Activated T-cell treated with anti-CD3 and anti-CD28 coated beads, Interleukin-2, amount 50 U/mL, for 48 hours (primary cell): ENCODE results near the gene NR2C2.
A peak's percentile ranks its signal among the peaks of the same experiment; 100 is the strongest.

Experiments
- DNase-seq, 2 experiments: peaks; one replicate each; pipeline ENCODE4 v3.0.0-alpha.2; 2020

The NR2C2 gene

DNA sequence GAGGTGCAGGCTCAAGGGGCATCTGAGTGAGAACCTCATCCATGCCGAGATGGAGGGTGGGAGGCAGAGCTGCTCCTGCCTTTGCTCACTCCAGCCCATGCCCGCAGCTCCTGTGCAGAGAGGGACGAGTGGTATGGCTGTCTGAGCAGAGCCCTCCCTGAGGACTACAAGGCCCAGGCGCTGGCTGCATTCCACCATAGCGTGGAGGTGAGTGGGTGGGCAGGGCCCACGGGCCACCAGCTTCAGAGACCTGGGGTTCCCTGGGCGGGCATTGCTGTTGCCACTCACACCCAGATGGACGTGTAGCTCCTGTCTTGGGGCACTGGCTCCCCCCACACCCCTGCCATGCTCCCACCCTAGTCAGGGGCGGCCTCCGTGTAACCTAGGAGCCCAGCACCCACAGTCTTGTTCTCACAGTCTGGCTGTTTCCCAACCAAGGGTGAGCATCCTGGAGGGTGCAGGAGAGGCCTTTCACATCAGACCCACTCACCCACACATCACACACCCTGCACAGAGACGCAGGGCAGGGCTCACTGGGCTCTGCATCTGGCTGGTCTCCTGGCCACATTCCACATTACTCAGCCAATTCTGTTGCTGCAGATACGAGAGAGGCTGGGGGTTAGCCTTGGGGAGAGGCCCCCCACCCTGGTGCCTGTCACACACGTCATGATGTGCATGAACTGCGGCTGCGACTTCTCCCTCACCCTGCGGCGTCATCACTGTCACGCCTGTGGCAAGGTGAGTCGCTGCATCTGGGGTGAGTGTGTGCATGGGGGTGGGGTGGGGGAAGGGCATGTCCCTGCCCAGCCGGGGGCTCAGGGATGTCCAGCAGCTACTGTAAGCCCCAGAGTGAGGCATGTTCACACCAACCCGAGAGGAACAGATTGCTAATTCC lies 25.3 kb upstream of the NR2C2 start:
- DNase-seq = no peak

DNA sequence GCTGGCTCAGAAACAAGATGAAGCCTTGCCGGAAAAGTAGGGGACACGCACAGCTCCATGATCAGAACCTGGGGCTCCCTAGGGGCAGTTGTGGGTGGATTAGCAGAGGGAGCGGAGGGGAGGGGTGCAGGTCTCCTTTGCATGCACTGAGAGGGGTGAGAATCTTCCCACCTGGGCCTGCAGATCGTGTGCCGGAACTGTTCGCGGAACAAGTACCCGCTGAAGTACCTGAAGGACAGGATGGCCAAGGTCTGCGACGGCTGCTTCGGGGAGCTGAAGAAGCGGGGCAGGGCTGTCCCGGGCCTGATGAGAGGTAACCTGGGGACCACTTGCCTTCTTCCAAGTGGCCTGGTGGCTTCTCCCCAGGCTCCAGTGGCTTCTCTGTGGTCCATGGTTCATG lies 24.5 kb upstream of the NR2C2 start:
- DNase-seq = no peak

- no peak for DNase-seq
These were observed 23.9 kb upstream of the NR2C2 start for GRCh38 chr3:14923476-14923875.

- DNase-seq = peak in 1 of 2 experiments; percentile 28
These were observed 21.4 kb upstream of the NR2C2 start for GRCh38 chr3:14925729-14926591.

- DNase-seq = no peak
These were observed 20.8 kb upstream of the NR2C2 start for GRCh38 chr3:14926592-14926991.

GRCh38 chr3:14927308-14927707 lies 20.1 kb upstream of the NR2C2 start:
- DNase-seq = no peak

- no peak for DNase-seq
These were observed 17.9 kb upstream of the NR2C2 start for GRCh38 chr3:14929310-14930074.

- DNase-seq = no peak
These were observed 13.5 kb upstream of the NR2C2 start for GRCh38 chr3:14933820-14934425.

DNA sequence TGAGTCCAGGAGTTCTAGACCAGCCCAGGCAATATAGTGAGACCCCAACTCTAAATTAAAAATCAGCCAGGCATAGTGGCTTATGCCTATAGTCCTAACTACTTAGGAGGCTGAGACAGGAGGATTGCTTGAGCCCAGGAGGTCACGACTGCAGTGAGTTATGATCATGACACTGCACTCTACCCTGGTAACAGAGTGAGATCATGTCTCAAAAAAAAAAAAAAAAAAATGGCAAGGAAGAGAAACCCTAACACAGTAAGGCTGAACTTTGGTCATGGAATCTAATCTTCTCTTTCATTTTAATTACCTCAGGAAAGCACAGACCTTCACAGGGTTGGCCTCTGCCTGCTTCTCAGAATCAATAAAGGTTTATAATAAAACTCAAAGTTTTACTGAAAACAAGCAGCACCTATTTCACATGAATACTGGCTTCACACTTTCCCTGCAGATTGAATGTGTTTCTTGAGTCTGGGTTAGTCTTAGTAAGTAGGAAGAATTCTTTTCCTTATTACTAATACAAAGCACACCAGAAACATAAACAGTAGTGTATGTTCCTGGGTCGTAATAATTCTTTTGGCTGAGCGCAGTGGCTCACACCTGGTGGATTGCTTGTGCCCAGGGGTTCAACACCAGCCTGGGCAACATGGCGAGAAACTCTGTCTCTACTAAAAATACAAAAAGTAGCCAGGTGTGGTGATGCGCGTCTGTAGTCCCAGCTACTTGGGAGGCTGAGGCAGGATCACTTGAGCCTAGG lies 11.6 kb upstream of the NR2C2 start:
- no peak for DNase-seq

DNA sequence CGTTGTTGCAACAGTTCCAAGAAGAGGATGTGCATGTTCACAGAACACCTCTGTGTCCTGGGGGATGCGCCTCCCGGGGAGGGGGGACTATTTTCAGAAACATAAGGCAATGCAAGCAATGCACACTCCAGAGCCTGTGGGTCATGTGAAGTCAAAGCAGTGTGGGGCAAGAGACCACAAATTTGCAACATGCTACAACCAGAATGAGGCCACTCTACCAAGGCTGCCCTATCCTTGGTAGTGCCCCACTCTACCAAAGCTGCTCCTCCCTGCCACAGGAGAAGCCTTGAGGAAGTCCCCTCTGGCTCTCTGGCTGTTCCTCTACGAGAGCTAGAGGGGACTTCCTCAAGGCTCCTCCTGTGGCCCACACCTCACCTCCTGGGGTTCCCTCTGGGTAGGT lies 8.4 kb upstream of the NR2C2 start:
- no peak for DNase-seq

- DNase-seq = no peak
These were observed 5.5 kb upstream of the NR2C2 start for GRCh38 chr3:14941871-14942270.

GRCh38 chr3:14943042-14943441 lies 4.3 kb upstream of the NR2C2 start:
- no peak for DNase-seq

DNA sequence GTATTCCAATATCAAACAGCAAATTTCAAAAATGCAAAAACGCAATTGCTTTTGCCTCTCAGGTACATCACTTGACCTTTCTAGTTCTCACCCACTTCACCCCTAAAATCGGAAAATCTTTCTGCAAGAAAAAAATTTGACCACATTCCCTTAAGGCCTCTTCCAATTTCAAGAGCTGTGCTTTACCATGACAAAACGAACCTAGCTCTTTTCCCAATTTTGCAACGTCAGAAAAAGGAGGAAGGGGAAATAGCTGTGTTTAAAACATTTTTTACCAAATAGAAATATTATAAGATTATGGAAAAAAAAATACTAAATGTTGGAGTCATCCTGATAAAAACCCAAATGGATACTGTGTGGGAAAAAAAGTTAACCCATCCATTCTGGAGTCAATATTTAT lies 1.1 kb upstream of the NR2C2 start:
- DNase-seq = no peak

- DNase-seq = no peak
These were observed 664 bp upstream of the NR2C2 start for GRCh38 chr3:14946739-14947099.

DNA sequence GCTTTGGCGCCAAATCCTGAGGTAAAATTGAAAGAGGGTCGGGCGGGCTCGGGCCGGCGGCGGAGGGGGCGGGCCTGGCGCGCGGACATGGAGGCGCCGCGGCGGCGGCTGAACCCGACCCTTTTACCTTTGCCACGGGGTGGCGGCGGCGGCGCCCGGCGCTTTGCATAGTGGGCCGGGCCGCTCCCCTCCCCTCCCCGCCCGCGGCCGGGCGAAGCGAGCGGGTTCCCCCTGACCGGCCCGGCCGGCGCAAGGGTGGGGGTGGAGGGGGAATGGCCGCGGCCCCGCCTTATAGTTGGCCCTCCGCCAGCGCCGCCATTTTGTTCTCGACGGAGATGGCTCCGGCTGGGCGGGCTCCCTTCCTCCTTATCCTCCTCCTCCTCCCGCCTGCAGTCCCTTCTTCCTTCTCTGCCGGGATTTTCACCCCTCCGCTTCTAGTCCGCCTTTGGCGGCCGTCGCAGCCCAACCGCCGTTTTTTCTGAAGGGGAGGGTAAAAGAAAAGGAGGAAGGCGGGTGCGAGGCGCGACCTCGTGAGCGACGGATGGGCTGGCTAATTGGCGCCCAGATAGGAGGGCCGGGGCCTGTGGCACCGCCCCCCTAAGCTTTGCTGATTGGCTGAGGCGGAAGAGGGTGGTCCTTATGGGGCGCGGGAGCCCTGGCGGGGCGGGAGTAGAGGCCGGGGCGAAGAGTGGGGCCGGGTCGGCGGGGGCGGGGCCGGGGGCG lies 664 bp downstream of the NR2C2 start:
- DNase-seq = peak; percentile 97 to 98

DNA sequence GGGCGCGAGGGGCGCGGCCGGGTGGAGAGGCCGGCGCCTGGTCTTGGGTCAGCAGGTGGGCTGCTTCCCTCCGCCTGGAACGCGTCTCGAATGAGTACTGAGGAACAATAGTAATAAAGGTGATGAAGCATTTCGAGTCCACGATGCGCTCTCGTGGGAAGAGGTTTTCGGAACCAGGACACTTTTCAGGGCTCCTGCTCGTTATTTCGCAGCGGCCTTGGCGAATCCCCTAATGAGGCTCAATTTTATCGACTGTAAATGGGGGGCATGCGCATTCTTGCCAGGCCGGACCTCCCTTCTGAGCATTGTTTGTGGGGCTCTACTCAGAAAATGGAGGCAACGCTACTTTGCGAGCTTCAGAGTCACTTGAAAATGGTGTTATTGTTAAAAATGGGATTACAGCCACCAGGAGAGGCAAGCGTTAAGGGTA lies 1.2 kb downstream of the NR2C2 start:
- no peak for DNase-seq

GRCh38 chr3:14949126-14949525 lies 1.7 kb downstream of the NR2C2 start:
- DNase-seq = no peak

GRCh38 chr3:14950274-14950673 lies 2.9 kb downstream of the NR2C2 start:
- no peak for DNase-seq

DNA sequence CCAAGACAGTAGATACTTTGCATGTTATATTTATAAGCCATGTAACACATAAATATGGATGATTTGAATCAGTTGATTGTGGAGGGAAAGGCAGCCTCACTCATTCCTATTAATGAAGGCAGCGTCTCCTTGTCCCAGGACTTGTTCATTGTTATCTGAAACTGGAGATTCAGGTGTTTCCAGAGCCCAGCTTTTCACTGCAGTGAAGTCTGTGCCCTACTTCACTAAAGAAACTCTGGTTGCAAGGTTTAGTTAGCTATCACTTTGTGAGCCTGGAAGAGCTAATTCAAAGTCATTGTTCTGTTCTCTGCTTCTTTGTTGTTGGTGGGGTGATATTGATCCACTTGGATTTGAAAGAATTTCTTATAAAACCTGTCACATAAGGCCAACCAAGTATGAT lies 9.8 kb downstream of the NR2C2 start:
- no peak for DNase-seq

DNA sequence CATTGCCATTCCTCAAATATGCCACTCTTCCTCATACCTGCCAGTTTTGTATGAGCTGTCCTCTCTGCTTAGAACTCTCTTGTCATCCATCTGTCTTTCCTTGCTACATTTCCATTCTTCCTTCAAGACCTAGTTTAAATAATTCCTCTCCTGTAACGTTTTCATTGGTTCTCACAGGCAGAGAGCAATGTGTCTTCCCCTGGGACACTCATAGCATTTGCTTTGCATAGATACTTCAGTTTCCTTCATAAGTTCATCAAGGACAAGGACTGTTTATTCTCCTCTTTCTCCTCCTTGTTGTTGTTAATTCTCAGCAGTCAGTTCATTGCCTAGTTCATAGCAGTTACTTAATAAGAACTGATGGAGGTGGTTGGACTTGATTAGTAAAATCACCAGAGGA lies 10.5 kb downstream of the NR2C2 start:
- DNase-seq = no peak

DNA sequence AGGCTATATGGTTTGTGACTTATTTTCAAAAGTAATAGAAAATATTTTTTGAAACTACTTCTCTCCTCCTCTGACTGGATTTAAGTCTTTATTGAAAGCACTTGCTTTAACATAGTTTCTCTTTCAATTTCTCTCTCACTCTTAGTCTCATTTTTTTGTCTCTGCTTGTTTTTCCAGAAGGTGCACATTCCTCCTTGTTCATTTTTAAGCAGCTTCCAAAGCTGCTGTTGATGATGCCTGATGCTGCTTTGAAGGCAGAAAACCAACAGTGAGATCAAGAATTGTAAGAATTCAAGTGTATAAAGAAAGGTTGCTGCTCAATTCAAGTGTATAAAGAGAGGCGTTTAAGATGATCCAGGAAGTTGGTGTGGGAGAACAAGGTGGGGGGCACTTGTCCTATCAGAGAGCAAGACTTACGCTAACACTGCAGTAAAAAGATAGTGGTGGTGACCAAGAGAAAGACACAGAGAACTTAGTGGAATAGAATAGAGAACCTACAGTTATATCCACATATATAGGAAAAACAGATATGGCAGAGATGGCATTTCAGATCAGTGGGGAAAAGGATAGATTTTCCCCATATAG lies 12.1 kb downstream of the NR2C2 start:
- DNase-seq = no peak
